Measurements from ENCODE around the gene GEN1.

DNA sequence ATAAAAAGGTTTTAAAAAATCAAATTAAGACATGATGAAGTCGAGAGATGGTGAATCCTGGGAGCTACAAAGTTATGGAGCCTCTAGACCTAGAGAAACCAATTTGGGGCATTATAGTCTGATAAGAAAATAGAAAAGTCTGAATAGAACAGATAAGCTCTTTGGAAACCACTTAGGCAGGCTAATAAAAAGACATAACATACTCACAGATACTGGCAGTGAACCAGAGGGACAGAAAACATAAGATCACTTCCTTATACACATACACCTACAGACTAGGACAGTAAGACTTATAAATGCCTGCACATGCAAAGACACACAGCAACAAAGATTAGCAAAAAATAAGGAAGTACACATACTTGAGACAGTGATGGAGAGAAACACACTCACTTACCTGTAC is 20.3 kb upstream of the GEN1 start:
- TF ChIP-seq, protein P1, sequence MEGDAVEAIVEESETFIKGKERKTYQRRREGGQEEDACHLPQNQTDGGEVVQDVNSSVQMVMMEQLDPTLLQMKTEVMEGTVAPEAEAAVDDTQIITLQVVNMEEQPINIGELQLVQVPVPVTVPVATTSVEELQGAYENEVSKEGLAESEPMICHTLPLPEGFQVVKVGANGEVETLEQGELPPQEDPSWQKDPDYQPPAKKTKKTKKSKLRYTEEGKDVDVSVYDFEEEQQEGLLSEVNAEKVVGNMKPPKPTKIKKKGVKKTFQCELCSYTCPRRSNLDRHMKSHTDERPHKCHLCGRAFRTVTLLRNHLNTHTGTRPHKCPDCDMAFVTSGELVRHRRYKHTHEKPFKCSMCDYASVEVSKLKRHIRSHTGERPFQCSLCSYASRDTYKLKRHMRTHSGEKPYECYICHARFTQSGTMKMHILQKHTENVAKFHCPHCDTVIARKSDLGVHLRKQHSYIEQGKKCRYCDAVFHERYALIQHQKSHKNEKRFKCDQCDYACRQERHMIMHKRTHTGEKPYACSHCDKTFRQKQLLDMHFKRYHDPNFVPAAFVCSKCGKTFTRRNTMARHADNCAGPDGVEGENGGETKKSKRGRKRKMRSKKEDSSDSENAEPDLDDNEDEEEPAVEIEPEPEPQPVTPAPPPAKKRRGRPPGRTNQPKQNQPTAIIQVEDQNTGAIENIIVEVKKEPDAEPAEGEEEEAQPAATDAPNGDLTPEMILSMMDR (conservative IDR thresholded peaks at IDR 0.05; ENCODE audit: low read depth, low read length): no peak
- no peak for TF ChIP-seq POLR2A (IDR thresholded peaks at IDR 0.05; ENCODE audit: low read depth, low read length)
- TF ChIP-seq RFX5 (IDR thresholded peaks at IDR 0.05; ENCODE audit: low read depth, low read length): no peak
- no peak for TF ChIP-seq MAZ (IDR thresholded peaks at IDR 0.05; ENCODE audit: borderline replicate concordance, low read depth, low read length)
- no peak for TF ChIP-seq MXI1 (IDR thresholded peaks at IDR 0.05; ENCODE audit: borderline replicate concordance, low read depth, low read length)
